OCI-LY1 (cell line): ENCODE measurements around the gene CBR1.

Experiments
- H2AFZ ChIP-seq: fragments of 200-600 bp; sonication (generic), shearing (Covaris generic); 2 replicates; pipeline ENCODE4 v1.6.0; 2014; ENCODE audit warnings: antibody characterized with exemption, mild to moderate bottlenecking, low read length
- H3F3A ChIP-seq: fragments of 200-600 bp; sonication (generic), shearing (Covaris generic); 2 replicates; pipeline ENCODE4 v1.6.0; 2014; ENCODE audit warnings: mild to moderate bottlenecking, antibody characterized with exemption, low read length, moderate library complexity; ENCODE audit not compliant: insufficient read depth
- H3K27ac ChIP-seq: fragments of 200-600 bp; sonication (generic); 2 replicates; pipeline ENCODE4 v1.5.1; 2014; ENCODE audit warnings: low read length, mixed run types, mild to moderate bottlenecking, low read depth; ENCODE audit not compliant: poor library complexity, severe bottlenecking
- H3K27me3 ChIP-seq: fragments of 200-600 bp; sonication (generic); 2 replicates; pipeline ENCODE4 v1.6.0; 2014; ENCODE audit warnings: antibody characterized with exemption, mild to moderate bottlenecking, low read length, moderate library complexity; ENCODE audit not compliant: insufficient read depth
- H3K36me3 ChIP-seq: fragments of 200-600 bp; sonication (generic); 2 replicates; pipeline ENCODE4 v1.6.1; 2014; ENCODE audit warnings: mild to moderate bottlenecking, antibody characterized with exemption, low read length, moderate library complexity, mixed read lengths; ENCODE audit not compliant: insufficient read depth
- H3K4me1 ChIP-seq: fragments of 200-600 bp; sonication (generic); 2 replicates; pipeline ENCODE4 v1.5.1; 2014; ENCODE audit warnings: mild to moderate bottlenecking, low read length, moderate library complexity; ENCODE audit not compliant: insufficient read depth, severe bottlenecking
- H3K4me2 ChIP-seq: fragments of 200-600 bp; sonication (generic), shearing (Covaris generic); 2 replicates; pipeline ENCODE4 v1.6.1; 2014; ENCODE audit warnings: low read length
- H3K4me3 ChIP-seq: fragments of 200-600 bp; sonication (generic); 2 replicates; pipeline ENCODE4 v1.5.1; 2014; ENCODE audit warnings: low read length, low read depth, mild to moderate bottlenecking, mixed read lengths; ENCODE audit not compliant: poor library complexity, severe bottlenecking
- H3K79me2 ChIP-seq: fragments of 200-600 bp; shearing (Covaris generic); 2 replicates; pipeline ENCODE4 v1.6.1; 2016; ENCODE audit warnings: mixed run types, low read length, mixed read lengths; ENCODE audit not compliant: insufficient read depth
- H3K9ac ChIP-seq: fragments of 200-600 bp; sonication (generic), shearing (Covaris generic); 2 replicates; pipeline ENCODE4 v1.6.1; 2014; ENCODE audit warnings: mild to moderate bottlenecking, low read length, mixed read lengths
- H3K9me2 ChIP-seq: fragments of 200-600 bp; sonication (generic), shearing (Covaris generic); 2 replicates; pipeline ENCODE4 v1.6.1; 2014; ENCODE audit warnings: low read depth, mild to moderate bottlenecking, low read length, mixed read lengths
- H3K9me3 ChIP-seq: fragments of 200-600 bp; shearing (Covaris generic); 2 replicates; pipeline ENCODE4 v1.6.1; 2014; ENCODE audit warnings: low read length, mixed read lengths
- H4K20me1 ChIP-seq: fragments of 200-600 bp; sonication (generic), shearing (Covaris generic); 2 replicates; pipeline ENCODE4 v1.6.0; 2016; ENCODE audit warnings: mild to moderate bottlenecking, low read length; ENCODE audit not compliant: insufficient read depth
- CTCF ChIP-seq: fragments of 200-600 bp; sonication (generic), shearing (Covaris generic); IDR thresholded peaks from 2 replicates; pipeline ENCODE4 v1.5.1; 2017; ENCODE audit warnings: mild to moderate bottlenecking, antibody characterized with exemption, low read length, moderate library complexity, mixed read lengths
- EZH2 ChIP-seq: fragments of 200-600 bp; sonication (generic), shearing (Covaris generic); IDR thresholded peaks from 2 replicates; pipeline ENCODE4 v1.8.0; 2017; ENCODE audit warnings: borderline replicate concordance, mixed run types, mild to moderate bottlenecking, antibody characterized with exemption, low read length, moderate library complexity, mixed read lengths

The CBR1 gene

GRCh38 chr21:36105327-36105842 lies 35.6 kb downstream of the CBR1 start:
- Histone ChIP-seq H4K20me1 (no peaks in the 10 kb centered on the region), H2AFZ (no peak overlapping the region), H3K9me3 (no peaks in the 10 kb centered on the region), H3K4me2 (no peak overlapping the region), H3K9me2 (no peaks in the 10 kb centered on the region), H3K27ac (no peak overlapping the region), H3K4me1 (no peaks in the 10 kb centered on the region), H3K9ac (no peak overlapping the region), H3K27me3 (no peaks in the 10 kb centered on the region), H3K36me3 (no peaks in the 10 kb centered on the region), H3K79me2 (no peaks in the 10 kb centered on the region), H3F3A (no peaks in the 10 kb centered on the region), H3K4me3 (no peak overlapping the region)
- no peak for TF ChIP-seq EZH2
- no peak for TF ChIP-seq CTCF

- Histone ChIP-seq H4K20me1 (no peaks in the 10 kb centered on the region), H3K9me3 (no peaks in the 10 kb centered on the region), H3K4me2 (no peak overlapping the region), H3K9me2 (no peaks in the 10 kb centered on the region), H3K9ac (no peak overlapping the region), H3K36me3 (no peaks in the 10 kb centered on the region), H3K4me1 (peaks cover 26% of the 10 kb centered on the region), H3K79me2 (no peaks in the 10 kb centered on the region), H3K4me3 (no peak overlapping the region), H3F3A (no peaks in the 10 kb centered on the region), H3K27me3 (no peaks in the 10 kb centered on the region), H3K27ac (no peak overlapping the region), H2AFZ (no peak overlapping the region)
- no peak for TF ChIP-seq EZH2
- TF ChIP-seq CTCF, result no peak
Measured at GRCh38 chr21:36109868-36110267, 40.0 kb downstream of the CBR1 start.

GRCh38 chr21:36111238-36111637 lies 41.4 kb downstream of the CBR1 start:
- Histone ChIP-seq H3K79me2 (no peaks in the 10 kb centered on the region), H3K4me3 (no peak overlapping the region), H3K27me3 (no peaks in the 10 kb centered on the region), H3K4me1 (peaks cover 33% of the 10 kb centered on the region), H3K27ac (no peak overlapping the region), H3K9me3 (no peaks in the 10 kb centered on the region), H3K36me3 (no peaks in the 10 kb centered on the region), H4K20me1 (no peaks in the 10 kb centered on the region), H2AFZ (no peak overlapping the region), H3K9me2 (no peaks in the 10 kb centered on the region), H3K4me2 (no peak overlapping the region), H3K9ac (no peak overlapping the region), H3F3A (no peaks in the 10 kb centered on the region)
- no peak for TF ChIP-seq CTCF
- TF ChIP-seq EZH2, result no peak
